Glutamatergic neuron (in vitro differentiated cells): ENCODE measurements around the gene GSKIP. TPM values are rescaled to one million over a fixed set of nuclear protein-coding genes. Genes with fewer than 3 reads are reported as not detected.
"Not testable (repeated sequence)": the region's sequence is repeated elsewhere in the genome, so short reads cannot be mapped to it uniquely, and the experiment has no call there.

Experiments used
- DNase-seq: peaks from one replicate; pipeline ENCODE4 v3.0.0; 2022
- H3K27ac Mint-ChIP-seq: one replicate; pipeline ENCODE4 v1.8.0; 2020; ENCODE audit warnings: mild to moderate bottlenecking, mixed read lengths, inconsistent platforms; ENCODE audit not compliant: unreplicated experiment
- H3K27me3 Mint-ChIP-seq: one replicate; pipeline ENCODE4 v1.8.0; 2020; ENCODE audit warnings: mild to moderate bottlenecking, moderate library complexity, mixed read lengths, inconsistent platforms; ENCODE audit not compliant: unreplicated experiment
- H3K36me3 Mint-ChIP-seq: one replicate; pipeline ENCODE4 v1.8.0; 2020; ENCODE audit warnings: mild to moderate bottlenecking, mixed read lengths, inconsistent platforms; ENCODE audit not compliant: unreplicated experiment
- H3K4me1 Mint-ChIP-seq: one replicate; pipeline ENCODE4 v1.8.0; 2020; ENCODE audit warnings: mild to moderate bottlenecking, low read depth, mixed read lengths, inconsistent platforms; ENCODE audit not compliant: unreplicated experiment
- H3K4me3 Mint-ChIP-seq: one replicate; pipeline ENCODE4 v1.8.0; 2020; ENCODE audit warnings: mild to moderate bottlenecking, mixed read lengths, inconsistent platforms; ENCODE audit not compliant: unreplicated experiment
- H3K9me3 Mint-ChIP-seq: one replicate; pipeline ENCODE4 v1.8.0; 2020; ENCODE audit warnings: mild to moderate bottlenecking, moderate library complexity, mixed read lengths, inconsistent platforms; ENCODE audit not compliant: unreplicated experiment
- CTCF ChIP-seq: fragments of 200-600 bp; sonication (generic); IDR thresholded peaks from one replicate; pipeline ENCODE4 v1.5.0; 2021; ENCODE audit not compliant: partially characterized antibody, unreplicated experiment
- total RNA-seq: library from RNA; stranded (reverse); fragmentation: NEBNext Ultra II Directional; extraction: Animal tissue kit (Norgen Biotek cat#: 25700); gene quantifications from one replicate; pipeline ENCODE4 v1.2.1, GENCODE V29; 2021; ENCODE audit not compliant: unreplicated experiment

Gene GSKIP
- total RNA-seq, 1 donor from 2014 or later = 24.8 TPM

GRCh38 chr14:96338551-96338950 lies 24.8 kb upstream of the GSKIP start:
- no peak overlapping the region for H3K27ac Mint-ChIP-seq
- H3K27me3 Mint-ChIP-seq = no peaks in the 10 kb centered on the region

GRCh38 chr14:96341323-96341722 lies 22.0 kb upstream of the GSKIP start:
- no peaks in the 10 kb centered on the region for H3K9me3 Mint-ChIP-seq

More at GRCh38 chr14:96338551-96338950, 24.8 kb upstream of the GSKIP start:
- no peak for TF ChIP-seq CTCF
- Mint-ChIP-seq H3K9me3 (no peaks in the 10 kb centered on the region), H3K4me1 (no peaks in the 10 kb centered on the region), H3K36me3 (peaks cover 13% of the 10 kb centered on the region), H3K4me3 (no peak overlapping the region)
- DNase-seq = no peak

GRCh38 chr14:96345669-96346068 lies 17.7 kb upstream of the GSKIP start:
- TF ChIP-seq CTCF = no peak
- DNase-seq = no peak
- no peaks in the 10 kb centered on the region for H3K36me3 Mint-ChIP-seq
- no peaks in the 10 kb centered on the region for H3K27me3 Mint-ChIP-seq
- no peaks in the 10 kb centered on the region for H3K4me1 Mint-ChIP-seq
- no peaks in the 10 kb centered on the region for H3K9me3 Mint-ChIP-seq
- no peak overlapping the region for H3K4me3 Mint-ChIP-seq
- H3K27ac Mint-ChIP-seq = no peak overlapping the region

More at GRCh38 chr14:96341323-96341722, 22.0 kb upstream of the GSKIP start:
- H3K4me1 Mint-ChIP-seq = no peaks in the 10 kb centered on the region
- TF ChIP-seq CTCF = no peak
- no peaks in the 10 kb centered on the region for H3K27me3 Mint-ChIP-seq
- H3K27ac Mint-ChIP-seq = no peak overlapping the region
- H3K36me3 Mint-ChIP-seq = peaks cover 13% of the 10 kb centered on the region
- DNase-seq = no peak
- no peak overlapping the region for H3K4me3 Mint-ChIP-seq

- H3K9me3 Mint-ChIP-seq, H3K27me3 Mint-ChIP-seq, H3K4me1 Mint-ChIP-seq, H3K4me3 Mint-ChIP-seq, H3K36me3 Mint-ChIP-seq, H3K27ac Mint-ChIP-seq, DNase-seq: not testable (repeated sequence)
Observed at GRCh38 chr14:96347957-96348356, 15.4 kb upstream of the GSKIP start.

- H3K9me3 Mint-ChIP-seq = no peaks in the 10 kb centered on the region
- no peak for DNase-seq
- no peaks in the 10 kb centered on the region for H3K27me3 Mint-ChIP-seq
- TF ChIP-seq CTCF = no peak
- no peaks in the 10 kb centered on the region for H3K36me3 Mint-ChIP-seq
- H3K4me1 Mint-ChIP-seq = no peaks in the 10 kb centered on the region
- no peak overlapping the region for H3K27ac Mint-ChIP-seq
- no peak overlapping the region for H3K4me3 Mint-ChIP-seq
Observed at GRCh38 chr14:96349286-96350075, 13.8 kb upstream of the GSKIP start.
